NCI-H748 treated with DMSO at 0.1 percent for 48 hours (cell line): ENCODE data around the gene LYL1.

ENCODE experiments used
- DNase-seq: peaks from one replicate; lab custom pipeline; 2025; lab: John Stamatoyannopoulos, UW

Gene LYL1

GRCh38 chr19:13092606-13093235, 9.9 kb downstream of the LYL1 start:
- DNase-seq: no peak

GRCh38 chr19:13092158-13092543, 10.5 kb downstream of the LYL1 start:
- no peak for DNase-seq

- no peak for DNase-seq
These were observed 11.1 kb downstream of the LYL1 start for GRCh38 chr19:13091400-13092157.

GRCh38 chr19:13090511-13091231, 12.0 kb downstream of the LYL1 start:
- no peak for DNase-seq

GRCh38 chr19:13089857-13090507, 12.7 kb downstream of the LYL1 start:
- DNase-seq: no peak

- no peak for DNase-seq
These were observed 13.4 kb downstream of the LYL1 start for GRCh38 chr19:13089139-13089856.

GRCh38 chr19:13087795-13088537, 14.7 kb downstream of the LYL1 start:
- no peak for DNase-seq

GRCh38 chr19:13087295-13087694, 15.4 kb downstream of the LYL1 start:
- DNase-seq: no peak

- no peak for DNase-seq
These were observed 16.3 kb downstream of the LYL1 start for GRCh38 chr19:13086341-13086740.

- DNase-seq: no peak
These were observed 17.0 kb downstream of the LYL1 start for GRCh38 chr19:13085666-13086065.

GRCh38 chr19:13083627-13084026, 19.0 kb downstream of the LYL1 start:
- no peak for DNase-seq

- no peak for DNase-seq
These were observed 19.7 kb downstream of the LYL1 start for GRCh38 chr19:13083008-13083404.

GRCh38 chr19:13082192-13083007, 20.3 kb downstream of the LYL1 start:
- DNase-seq: no peak

- no peak for DNase-seq
These were observed 23.1 kb downstream of the LYL1 start for GRCh38 chr19:13079542-13079986.

GRCh38 chr19:13078897-13079541, 23.6 kb downstream of the LYL1 start:
- no peak for DNase-seq

GRCh38 chr19:13078381-13078780, 24.3 kb downstream of the LYL1 start:
- no peak for DNase-seq

GRCh38 chr19:13077240-13077639, 25.4 kb downstream of the LYL1 start:
- no peak for DNase-seq

GRCh38 chr19:13076787-13077186, 25.9 kb downstream of the LYL1 start:
- DNase-seq: no peak

- DNase-seq: no peak
These were observed 26.3 kb downstream of the LYL1 start for GRCh38 chr19:13076320-13076719.

GRCh38 chr19:13074378-13074777, 28.3 kb downstream of the LYL1 start:
- no peak for DNase-seq
